Muscle layer of duodenum (tissue), 2 donors: ENCODE results near the gene SOX6.

ENCODE experiments used
- H3K27ac ChIP-seq: one replicate; pipeline ENCODE4 v1.7.0; 2013; ENCODE audit warnings: mild to moderate bottlenecking, low read length
- H3K27me3 ChIP-seq: one replicate; pipeline ENCODE4 v1.7.0; 2013; ENCODE audit warnings: low read depth, mild to moderate bottlenecking, control low read depth, low read length
- H3K36me3 ChIP-seq, 2 donors: one replicate each; pipeline ENCODE4 v1.7.0; 2013; ENCODE audit warnings: low read length in 2 of 2, control low read depth in 1 of 2, mild to moderate bottlenecking in 1 of 2; ENCODE audit not compliant: insufficient read depth in 2 of 2, control insufficient read depth in 1 of 2
- H3K4me1 ChIP-seq, 2 donors: one replicate each; pipeline ENCODE4 v1.7.0; 2013; ENCODE audit warnings: low read length in 2 of 2, mild to moderate bottlenecking in 2 of 2, control low read depth in 1 of 2, moderate library complexity in 1 of 2; ENCODE audit not compliant: insufficient read depth in 2 of 2, control insufficient read depth in 1 of 2
- H3K4me3 ChIP-seq, 2 donors: one replicate each; pipeline ENCODE4 v1.7.0; 2013; ENCODE audit warnings: low read length in 2 of 2, low read depth in 1 of 2, mild to moderate bottlenecking in 1 of 2
- H3K9me3 ChIP-seq, 2 donors: one replicate each; pipeline ENCODE4 v1.7.0; 2013; ENCODE audit warnings: low read length in 2 of 2, control low read depth in 1 of 2, mild to moderate bottlenecking in 1 of 2; ENCODE audit not compliant: control insufficient read depth in 1 of 2
- donor health status: healthy.

The SOX6 gene

GRCh38 chr11:16341853-16342252, 14.5 kb downstream of the SOX6 start:
- H3K36me3 ChIP-seq = no peaks in the 10 kb centered on the region
- no peaks in the 10 kb centered on the region for H3K4me1 ChIP-seq
- no peaks in the 10 kb centered on the region for H3K9me3 ChIP-seq
- H3K27me3 ChIP-seq = no peaks in the 10 kb centered on the region
- H3K4me3 ChIP-seq = no peak overlapping the region
- no peak overlapping the region for H3K27ac ChIP-seq

- no peaks in the 10 kb centered on the region for H3K36me3 ChIP-seq
- no peak overlapping the region for H3K4me3 ChIP-seq
- no peak overlapping the region for H3K27ac ChIP-seq
- no peaks in the 10 kb centered on the region for H3K4me1 ChIP-seq
- H3K27me3 ChIP-seq = no peaks in the 10 kb centered on the region
- no peaks in the 10 kb centered on the region for H3K9me3 ChIP-seq
These were observed 18.0 kb downstream of the SOX6 start for GRCh38 chr11:16338393-16338792.

DNA sequence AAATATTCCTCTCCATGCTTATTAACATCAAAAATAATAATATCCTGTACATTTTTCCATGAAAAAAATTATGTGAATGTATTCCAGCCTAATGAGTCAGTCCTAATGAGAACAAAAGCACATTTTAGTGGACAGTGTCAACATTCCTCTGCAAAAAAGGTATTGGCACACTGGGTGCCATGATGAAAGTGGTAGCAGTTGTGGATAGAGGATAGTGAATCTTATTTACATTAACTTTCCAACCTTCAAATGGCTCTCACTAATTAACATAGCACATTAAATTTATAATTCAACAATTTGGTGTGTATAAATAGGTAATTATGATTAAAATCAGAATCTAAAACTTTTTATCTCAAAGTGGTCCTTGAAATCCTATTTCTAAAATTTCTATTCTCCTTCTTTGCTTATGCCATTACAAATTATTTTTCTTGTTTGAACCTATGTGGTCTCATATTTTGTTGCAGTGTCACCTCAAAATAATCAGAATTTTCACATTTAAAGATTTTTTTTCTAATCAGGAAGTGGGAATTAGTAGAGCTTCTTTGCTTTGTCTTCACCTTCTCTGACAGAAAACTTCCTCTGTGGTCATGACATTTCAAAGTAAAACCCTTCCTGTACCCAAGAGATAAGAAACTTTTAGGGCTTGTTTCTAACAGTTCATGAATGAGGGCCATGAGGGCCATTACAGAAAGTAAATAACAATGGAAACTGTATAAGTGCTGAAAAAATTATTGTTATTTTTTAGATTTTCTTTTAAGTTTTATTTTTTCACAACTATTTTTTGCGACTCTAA, 18.7 kb downstream of the SOX6 start:
- Histone ChIP-seq H3K36me3 (no peaks in the 10 kb centered on the region), H3K4me3 (no peak overlapping the region), H3K27ac (no peak overlapping the region), H3K9me3 (no peaks in the 10 kb centered on the region), H3K4me1 (no peaks in the 10 kb centered on the region), H3K27me3 (no peaks in the 10 kb centered on the region)

DNA sequence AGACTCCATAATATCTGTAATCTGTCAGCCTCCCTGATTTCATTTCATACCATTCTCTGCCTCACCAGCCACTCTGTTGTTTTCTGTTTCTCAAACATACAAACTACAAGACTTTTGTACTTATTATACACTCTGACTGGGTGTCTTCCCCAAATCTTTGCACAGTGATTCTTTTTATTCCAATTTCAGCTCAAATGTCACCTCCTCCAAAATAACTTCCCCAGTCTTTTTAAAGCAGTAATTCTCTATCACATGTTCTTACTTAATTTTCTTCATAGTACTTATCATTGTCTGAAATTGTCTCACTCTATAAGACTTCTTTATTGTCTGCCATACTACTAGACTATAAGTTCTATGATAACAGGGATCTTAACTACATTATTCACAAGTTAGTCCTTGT, 19.6 kb downstream of the SOX6 start:
- Histone ChIP-seq H3K9me3 (no peaks in the 10 kb centered on the region), H3K4me3 (no peak overlapping the region), H3K4me1 (no peaks in the 10 kb centered on the region), H3K27ac (no peak overlapping the region), H3K36me3 (no peaks in the 10 kb centered on the region), H3K27me3 (no peaks in the 10 kb centered on the region)

- no peaks in the 10 kb centered on the region for H3K36me3 ChIP-seq
- H3K27me3 ChIP-seq = no peaks in the 10 kb centered on the region
- H3K4me3 ChIP-seq = no peak overlapping the region
These were observed 20.1 kb downstream of the SOX6 start for GRCh38 chr11:16336204-16336603.

DNA sequence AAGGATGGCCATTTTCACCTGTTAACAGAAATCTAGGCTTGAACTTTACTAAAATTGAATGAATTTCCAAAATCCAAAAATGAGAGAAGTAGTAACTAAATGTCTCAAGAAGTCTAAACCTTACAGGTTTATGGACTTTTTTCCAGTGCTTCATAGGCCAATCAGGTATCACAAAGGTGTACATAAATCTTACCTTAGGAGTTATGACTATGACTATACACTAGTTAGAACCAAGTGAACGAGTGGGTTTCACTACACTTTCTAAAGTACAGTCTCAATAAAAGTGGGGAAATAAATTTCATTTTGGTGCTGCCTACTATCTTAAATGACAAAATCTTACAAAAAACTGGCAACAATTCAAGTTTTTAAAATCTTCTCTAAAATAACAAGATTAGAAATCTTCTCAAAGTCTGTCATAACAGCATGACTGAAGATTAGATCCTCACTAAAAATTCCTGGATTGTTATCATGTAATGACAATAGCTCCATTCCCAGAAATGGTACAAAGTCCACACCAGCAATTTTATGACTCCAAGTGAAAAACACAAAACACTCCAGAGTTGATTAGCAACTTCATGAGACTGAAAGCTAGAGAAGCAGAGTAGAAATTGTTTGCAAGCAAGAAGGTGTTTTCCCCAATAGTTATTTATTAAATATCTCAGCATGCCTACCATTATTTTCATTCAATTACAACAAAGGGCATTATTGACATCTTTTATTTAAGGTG, 20.9 kb downstream of the SOX6 start:
- H3K27me3 ChIP-seq = no peaks in the 10 kb centered on the region
- no peaks in the 10 kb centered on the region for H3K36me3 ChIP-seq
- H3K4me1 ChIP-seq = no peaks in the 10 kb centered on the region
- no peak overlapping the region for H3K27ac ChIP-seq
- no peak overlapping the region for H3K4me3 ChIP-seq
- no peaks in the 10 kb centered on the region for H3K9me3 ChIP-seq

More at GRCh38 chr11:16336204-16336603, 20.1 kb downstream of the SOX6 start:
- Histone ChIP-seq H3K4me1 (no peaks in the 10 kb centered on the region), H3K27ac (no peak overlapping the region), H3K9me3 (no peaks in the 10 kb centered on the region)

GRCh38 chr11:16326679-16327297, 29.6 kb downstream of the SOX6 start:
- Histone ChIP-seq H3K27ac (no peak overlapping the region), H3K4me1 (no peaks in the 10 kb centered on the region), H3K9me3 (no peaks in the 10 kb centered on the region), H3K27me3 (no peaks in the 10 kb centered on the region), H3K36me3 (no peaks in the 10 kb centered on the region), H3K4me3 (no peak overlapping the region)

- no peaks in the 10 kb centered on the region for H3K27me3 ChIP-seq
These were observed 34.2 kb downstream of the SOX6 start for GRCh38 chr11:16322190-16322589.

DNA sequence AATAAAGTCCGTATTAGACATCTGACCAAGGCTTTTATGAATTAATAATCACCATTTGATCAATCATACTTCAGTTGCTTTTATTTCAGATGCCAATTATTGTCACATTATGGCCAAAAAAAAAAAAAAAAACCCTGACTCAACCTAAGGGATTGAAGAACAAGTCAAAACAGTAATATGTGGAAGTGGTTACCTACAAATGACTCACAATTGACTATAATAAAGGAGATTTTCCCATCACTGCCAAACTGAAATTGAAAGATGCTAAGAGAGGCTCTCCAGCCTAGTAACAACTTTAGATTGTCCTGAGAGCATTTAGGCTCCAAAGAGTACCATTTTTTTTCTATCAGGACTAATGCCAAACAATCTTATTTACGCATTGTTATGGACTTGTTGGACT, 35.2 kb downstream of the SOX6 start:
- Histone ChIP-seq H3K36me3 (no peaks in the 10 kb centered on the region), H3K4me3 (no peak overlapping the region), H3K27me3 (no peaks in the 10 kb centered on the region), H3K27ac (no peak overlapping the region), H3K4me1 (no peaks in the 10 kb centered on the region), H3K9me3 (no peaks in the 10 kb centered on the region)

More at GRCh38 chr11:16322190-16322589, 34.2 kb downstream of the SOX6 start:
- no peaks in the 10 kb centered on the region for H3K36me3 ChIP-seq
- H3K9me3 ChIP-seq = no peaks in the 10 kb centered on the region
- H3K4me1 ChIP-seq = no peaks in the 10 kb centered on the region
- H3K27ac ChIP-seq = no peak overlapping the region
- H3K4me3 ChIP-seq = no peak overlapping the region

DNA sequence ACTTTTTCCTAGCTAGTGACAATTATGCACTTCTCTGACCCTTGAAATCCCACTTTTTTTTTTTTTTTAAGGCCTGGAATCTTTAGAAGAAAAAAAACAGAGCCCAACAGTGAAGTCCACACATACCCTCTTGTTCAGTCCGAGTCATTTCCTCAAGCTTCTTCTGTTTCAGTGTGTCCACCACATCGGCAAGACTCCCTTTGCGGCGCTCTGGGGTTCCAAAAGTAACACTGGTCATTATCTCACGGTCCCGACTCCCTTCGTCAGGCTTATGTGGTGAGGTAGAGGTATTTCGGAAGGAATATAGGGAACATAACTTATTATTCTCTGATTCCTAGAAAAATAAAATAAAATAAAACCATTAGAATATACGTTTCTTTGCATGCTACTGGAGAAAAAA, 38.0 kb downstream of the SOX6 start:
- H3K27ac ChIP-seq = no peak overlapping the region
- no peaks in the 10 kb centered on the region for H3K36me3 ChIP-seq
- no peaks in the 10 kb centered on the region for H3K27me3 ChIP-seq
- H3K4me1 ChIP-seq = no peaks in the 10 kb centered on the region
- no peak overlapping the region for H3K4me3 ChIP-seq
- no peaks in the 10 kb centered on the region for H3K9me3 ChIP-seq

GRCh38 chr11:16317712-16318111, 38.6 kb downstream of the SOX6 start:
- Histone ChIP-seq H3K27ac (no peak overlapping the region), H3K27me3 (no peaks in the 10 kb centered on the region), H3K4me3 (no peak overlapping the region), H3K9me3 (no peaks in the 10 kb centered on the region), H3K4me1 (no peaks in the 10 kb centered on the region), H3K36me3 (no peaks in the 10 kb centered on the region)
